Parathyroid adenoma (tissue), 2 donors: ENCODE data around the gene BAIAP2.
A peak's percentile ranks its signal among the peaks of the same experiment; 100 is the strongest.

Experiments
- H2AFZ ChIP-seq: fragments of 300-600 bp; sonication (generic); one replicate; pipeline ENCODE4 v1.7.0; 2017; ENCODE audit warnings: antibody characterized with exemption, mild to moderate bottlenecking
- H3K27ac ChIP-seq: fragments of 300-600 bp; sonication (generic); one replicate; pipeline ENCODE4 v1.7.0; 2017
- H3K27me3 ChIP-seq: fragments of 300-600 bp; sonication (generic); one replicate; pipeline ENCODE4 v1.7.0; 2017; ENCODE audit warnings: low read length; ENCODE audit not compliant: control insufficient read depth, insufficient read depth
- H3K36me3 ChIP-seq: fragments of 300-600 bp; sonication (generic); one replicate; pipeline ENCODE4 v1.7.0; 2017; ENCODE audit warnings: low read length; ENCODE audit not compliant: control insufficient read depth, insufficient read depth
- H3K4me1 ChIP-seq: fragments of 300-600 bp; sonication (generic); one replicate; pipeline ENCODE4 v1.7.0; 2017; ENCODE audit warnings: control low read depth
- H3K4me2 ChIP-seq: fragments of 300-600 bp; sonication (generic); one replicate; pipeline ENCODE4 v1.7.0; 2017; ENCODE audit warnings: low read length
- H3K4me3 ChIP-seq: fragments of 300-600 bp; sonication (generic); one replicate; pipeline ENCODE4 v1.7.0; 2017; ENCODE audit warnings: low read depth, low read length
- H3K79me2 ChIP-seq: fragments of 300-600 bp; sonication (generic); one replicate; pipeline ENCODE4 v1.7.0; 2017; ENCODE audit warnings: control low read depth
- H3K9ac ChIP-seq: fragments of 300-600 bp; sonication (generic); one replicate; pipeline ENCODE4 v1.7.0; 2017; ENCODE audit warnings: mild to moderate bottlenecking
- H3K9me3 ChIP-seq: fragments of 300-600 bp; sonication (generic); one replicate; pipeline ENCODE4 v1.7.0; 2017; ENCODE audit warnings: low read length; ENCODE audit not compliant: control insufficient read depth
- CTCF ChIP-seq: fragments of 300-600 bp; sonication (generic); IDR thresholded peaks from one replicate; pipeline ENCODE4 v1.7.0; 2017; ENCODE audit warnings: antibody characterized with exemption, mild to moderate bottlenecking
- donor health status: primary hyperparathyroidism.

BAIAP2 gene

GRCh38 chr17:81043725-81044427 lies 8.9 kb downstream of the BAIAP2 start:
- H3K36me3 ChIP-seq, result no peaks in the 10 kb centered on the region
- H2AFZ ChIP-seq, result no peak overlapping the region
- no peak for TF ChIP-seq CTCF
- peaks cover 17% of the 10 kb centered on the region for H3K4me1 ChIP-seq
- H3K9me3 ChIP-seq, result no peaks in the 10 kb centered on the region
- H3K79me2 ChIP-seq, result peaks cover 53% of the 10 kb centered on the region
- no peaks in the 10 kb centered on the region for H3K27me3 ChIP-seq
- H3K9ac ChIP-seq, result no peak overlapping the region
- H3K27ac ChIP-seq, result peak overlapping the region; percentile 82
- H3K4me3 ChIP-seq, result no peak overlapping the region
- peak overlapping the region; percentile 15 for H3K4me2 ChIP-seq

GRCh38 chr17:81044428-81044763 lies 9.4 kb downstream of the BAIAP2 start:
- Histone ChIP-seq H3K36me3 (no peaks in the 10 kb centered on the region), H3K4me1 (peaks cover 17% of the 10 kb centered on the region), H3K27ac (peak overlapping the region; percentile 82), H3K79me2 (peaks cover 51% of the 10 kb centered on the region), H3K4me2 (peak overlapping the region; percentile 15), H3K9me3 (no peaks in the 10 kb centered on the region), H3K9ac (no peak overlapping the region), H3K27me3 (no peaks in the 10 kb centered on the region), H3K4me3 (no peak overlapping the region), H2AFZ (peak overlapping the region; percentile 51)
- TF ChIP-seq CTCF, result no peak

- Histone ChIP-seq H3K27ac (peak overlapping the region; percentile 82), H3K4me1 (peaks cover 17% of the 10 kb centered on the region), H2AFZ (peak overlapping the region; percentile 51), H3K79me2 (peaks cover 47% of the 10 kb centered on the region), H3K27me3 (no peaks in the 10 kb centered on the region), H3K9ac (no peak overlapping the region), H3K4me2 (peak overlapping the region; percentile 64), H3K4me3 (peak overlapping the region; percentile 26), H3K36me3 (no peaks in the 10 kb centered on the region), H3K9me3 (no peaks in the 10 kb centered on the region)
- no peak for TF ChIP-seq CTCF
Measured at GRCh38 chr17:81044764-81045589, 10.0 kb downstream of the BAIAP2 start.

- H3K79me2 ChIP-seq, result peaks cover 41% of the 10 kb centered on the region
- no peak overlapping the region for H3K4me2 ChIP-seq
- H3K9me3 ChIP-seq, result no peaks in the 10 kb centered on the region
- H3K4me1 ChIP-seq, result peaks cover 17% of the 10 kb centered on the region
- H3K27me3 ChIP-seq, result no peaks in the 10 kb centered on the region
- no peak overlapping the region for H3K9ac ChIP-seq
- TF ChIP-seq CTCF, result no peak
- H3K4me3 ChIP-seq, result no peak overlapping the region
- H2AFZ ChIP-seq, result no peak overlapping the region
- peak overlapping the region; percentile 82 for H3K27ac ChIP-seq
- no peaks in the 10 kb centered on the region for H3K36me3 ChIP-seq
Measured at GRCh38 chr17:81045590-81046095, 10.7 kb downstream of the BAIAP2 start.
